Lower lobe of right lung (tissue), 2 donors: ENCODE measurements around the gene PPIL1. TPM values are rescaled to one million over a fixed set of nuclear protein-coding genes. Genes with fewer than 3 reads are reported as not detected.

Source experiments
- ATAC-seq, 2 donors: fragments of 200-7000 bp; cut with Tn5 transposase; one replicate each; pipeline ENCODE4 v1.9.1; 2020 to 2022; ENCODE audit warnings: mild to moderate bottlenecking in 2 of 2, moderate library complexity in 2 of 2
- DNase-seq: peaks from one replicate; pipeline ENCODE4 v3.0.0-alpha.2; 2020
- H3K27ac ChIP-seq: fragments of 200-600 bp; one replicate; pipeline ENCODE4 v1.8.0; 2022
- H3K27me3 ChIP-seq: fragments of 200-600 bp; one replicate; pipeline ENCODE4 v1.8.0; 2022; ENCODE audit warnings: low read depth
- H3K36me3 ChIP-seq: fragments of 200-600 bp; one replicate; pipeline ENCODE4 v1.8.0; 2022; ENCODE audit warnings: mild to moderate bottlenecking
- H3K4me1 ChIP-seq: fragments of 200-600 bp; one replicate; pipeline ENCODE4 v1.8.0; 2022
- H3K4me3 ChIP-seq: fragments of 200-600 bp; one replicate; pipeline ENCODE4 v1.8.0; 2022; ENCODE audit warnings: mild to moderate bottlenecking
- H3K9me3 ChIP-seq: fragments of 200-600 bp; one replicate; pipeline ENCODE4 v1.8.0; 2022
- intact Hi-C: fragments of 100-400 bp; cut with DNase I; formaldehyde crosslinking; loops from one replicate; pipeline ENCODE4 v1.11.0; 2022
- total RNA-seq: library from RNA; stranded (reverse); fragmentation: NEBNext Ultra II Directional; extraction: Animal tissue kit (Norgen Biotek cat#: 25700); gene quantifications from one replicate; pipeline ENCODE4 v1.2.1, GENCODE V29; 2021
- TF ChIP-seq, protein P1 (sequence below): fragments of 200-600 bp; IDR thresholded peaks from one replicate; pipeline ENCODE4 v1.8.0; 2022; ENCODE audit warnings: antibody characterized with exemption, mild to moderate bottlenecking
- donor health status: DM: no; HTN: yes; CAD: no; lungs with severe emphysema.

Gene PPIL1
- total RNA-seq, 1 donor from 2014 or later = 14.4 TPM

DNA sequence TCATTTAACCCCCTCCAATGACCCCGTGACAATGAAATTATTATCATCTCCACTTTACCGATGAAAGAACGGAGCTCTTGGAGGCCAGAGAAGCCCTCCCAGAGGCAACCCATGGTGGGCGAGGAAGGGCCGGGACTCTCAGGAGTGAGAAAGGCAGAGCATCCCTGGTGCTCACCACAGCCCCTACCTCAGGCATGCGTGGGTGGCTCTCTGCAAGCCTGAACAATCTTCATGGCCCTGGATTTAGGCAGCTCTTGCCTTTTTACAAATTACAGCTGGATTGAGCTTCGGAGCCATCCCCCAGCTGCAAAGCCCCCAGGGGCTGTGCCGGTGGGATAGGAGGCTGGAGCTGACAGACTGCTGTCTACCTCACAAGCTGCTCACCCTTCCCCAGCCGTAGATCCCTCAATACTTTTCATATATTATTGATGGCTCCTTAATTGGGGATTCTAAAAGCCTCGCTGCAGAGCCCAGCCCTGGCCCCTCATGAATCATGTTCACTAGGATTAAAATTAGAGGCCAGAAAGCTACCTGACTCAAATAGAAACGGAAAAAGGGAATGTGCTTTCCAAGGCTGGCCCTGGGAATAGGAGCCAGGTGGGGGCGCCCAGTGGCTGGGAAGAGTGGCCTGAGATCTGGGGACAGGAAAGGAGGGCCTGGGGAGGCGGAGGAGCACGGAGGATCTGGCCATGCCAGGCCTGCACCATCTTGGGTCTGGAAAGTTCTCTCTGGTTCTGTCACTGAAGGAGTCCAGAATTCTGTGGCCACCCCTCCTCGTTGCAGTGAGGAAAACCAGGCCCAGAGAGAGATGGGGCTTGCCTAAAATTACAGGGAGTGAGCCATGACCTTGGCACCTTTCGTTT lies 64.4 kb downstream of the PPIL1 start:
- Histone ChIP-seq H3K9me3 (no peaks in the 10 kb centered on the region), H3K27me3 (no peaks in the 10 kb centered on the region), H3K36me3 (no peaks in the 10 kb centered on the region), H3K27ac (no peak overlapping the region), H3K4me1 (no peaks in the 10 kb centered on the region), H3K4me3 (no peak overlapping the region)
- ATAC-seq (no peak), DNase-seq (no peak)
- TF ChIP-seq, protein P1, sequence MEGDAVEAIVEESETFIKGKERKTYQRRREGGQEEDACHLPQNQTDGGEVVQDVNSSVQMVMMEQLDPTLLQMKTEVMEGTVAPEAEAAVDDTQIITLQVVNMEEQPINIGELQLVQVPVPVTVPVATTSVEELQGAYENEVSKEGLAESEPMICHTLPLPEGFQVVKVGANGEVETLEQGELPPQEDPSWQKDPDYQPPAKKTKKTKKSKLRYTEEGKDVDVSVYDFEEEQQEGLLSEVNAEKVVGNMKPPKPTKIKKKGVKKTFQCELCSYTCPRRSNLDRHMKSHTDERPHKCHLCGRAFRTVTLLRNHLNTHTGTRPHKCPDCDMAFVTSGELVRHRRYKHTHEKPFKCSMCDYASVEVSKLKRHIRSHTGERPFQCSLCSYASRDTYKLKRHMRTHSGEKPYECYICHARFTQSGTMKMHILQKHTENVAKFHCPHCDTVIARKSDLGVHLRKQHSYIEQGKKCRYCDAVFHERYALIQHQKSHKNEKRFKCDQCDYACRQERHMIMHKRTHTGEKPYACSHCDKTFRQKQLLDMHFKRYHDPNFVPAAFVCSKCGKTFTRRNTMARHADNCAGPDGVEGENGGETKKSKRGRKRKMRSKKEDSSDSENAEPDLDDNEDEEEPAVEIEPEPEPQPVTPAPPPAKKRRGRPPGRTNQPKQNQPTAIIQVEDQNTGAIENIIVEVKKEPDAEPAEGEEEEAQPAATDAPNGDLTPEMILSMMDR = no peak
- intact Hi-C loops = no loop called here

DNA sequence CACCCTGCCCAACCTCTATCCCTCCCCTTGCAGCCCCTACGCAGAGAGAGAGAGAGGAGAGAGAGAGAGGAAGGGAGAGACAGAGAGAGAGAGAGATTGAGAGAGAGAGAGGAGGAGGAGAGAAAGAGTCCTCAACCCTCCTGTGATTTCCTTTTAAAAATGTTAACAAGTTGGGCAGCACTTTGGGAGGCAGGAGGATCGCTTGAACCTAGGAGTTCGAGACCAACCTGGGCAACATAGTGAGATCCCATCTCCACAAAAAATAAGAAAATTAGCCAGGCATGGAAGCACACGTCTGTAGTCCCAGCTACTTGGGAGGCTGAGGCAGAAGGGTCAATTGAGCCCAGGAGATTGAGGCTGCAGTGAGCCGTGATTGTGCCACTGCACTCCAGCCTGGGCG lies 65.4 kb downstream of the PPIL1 start:
- no peaks in the 10 kb centered on the region for H3K36me3 ChIP-seq
- TF ChIP-seq, protein P1 = no peak
- H3K4me1 ChIP-seq = no peaks in the 10 kb centered on the region
- intact Hi-C loops = no loop called here
- no peaks in the 10 kb centered on the region for H3K27me3 ChIP-seq
- H3K27ac ChIP-seq = no peak overlapping the region
- no peaks in the 10 kb centered on the region for H3K9me3 ChIP-seq
- DNase-seq = no peak
- no peak overlapping the region for H3K4me3 ChIP-seq
- no peak for ATAC-seq

DNA sequence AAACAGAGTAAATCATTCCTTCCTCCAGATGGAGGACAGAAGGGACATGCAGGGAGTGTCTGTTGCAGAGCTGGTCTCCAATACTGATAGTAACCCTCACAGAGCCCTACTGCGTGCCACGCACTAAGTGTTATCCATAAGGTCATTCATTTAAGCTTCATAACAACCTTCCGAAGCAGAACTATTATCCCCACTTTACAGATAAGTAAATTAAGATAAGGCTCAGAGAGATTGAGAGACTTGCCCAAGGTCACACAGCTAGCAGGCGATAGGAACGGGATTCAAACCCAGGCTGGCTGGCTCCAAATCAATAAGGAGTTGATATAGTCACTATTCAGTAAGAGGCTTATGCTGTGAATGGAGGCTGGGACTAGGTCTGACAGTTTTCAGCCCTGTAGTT lies 66.0 kb downstream of the PPIL1 start:
- Histone ChIP-seq H3K36me3 (no peaks in the 10 kb centered on the region), H3K4me1 (no peaks in the 10 kb centered on the region), H3K9me3 (no peaks in the 10 kb centered on the region), H3K4me3 (no peak overlapping the region), H3K27ac (no peak overlapping the region), H3K27me3 (no peaks in the 10 kb centered on the region)
- intact Hi-C loops = no loop called here
- TF ChIP-seq, protein P1 = no peak
- no peak for DNase-seq
- no peak for ATAC-seq

DNA sequence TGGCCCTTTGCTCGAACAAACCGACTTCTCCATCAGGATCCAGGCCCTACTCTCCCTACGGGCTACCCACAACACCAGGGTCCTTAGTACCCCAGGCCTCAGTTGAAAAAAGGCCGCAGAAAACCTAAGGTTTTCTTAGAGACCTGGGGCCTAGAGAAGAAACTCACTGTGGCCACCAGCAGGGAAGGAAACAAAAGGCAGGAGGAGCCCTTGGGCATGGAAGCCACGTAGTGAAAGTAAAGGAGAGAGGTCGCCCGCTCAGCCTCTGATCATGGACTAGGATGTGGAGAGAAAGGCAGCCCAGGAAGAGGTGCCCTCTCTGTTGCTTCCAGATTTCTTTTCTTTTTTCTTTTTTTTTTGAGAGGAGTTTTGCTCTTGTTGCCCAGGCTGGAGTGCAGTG lies 66.9 kb downstream of the PPIL1 start:
- ATAC-seq = no peak
- Histone ChIP-seq H3K9me3 (no peaks in the 10 kb centered on the region), H3K4me3 (no peak overlapping the region), H3K36me3 (no peaks in the 10 kb centered on the region), H3K4me1 (no peaks in the 10 kb centered on the region), H3K27ac (no peak overlapping the region), H3K27me3 (no peaks in the 10 kb centered on the region)
- intact Hi-C loops = no loop called here
- TF ChIP-seq, protein P1 = no peak
- DNase-seq = no peak

DNA sequence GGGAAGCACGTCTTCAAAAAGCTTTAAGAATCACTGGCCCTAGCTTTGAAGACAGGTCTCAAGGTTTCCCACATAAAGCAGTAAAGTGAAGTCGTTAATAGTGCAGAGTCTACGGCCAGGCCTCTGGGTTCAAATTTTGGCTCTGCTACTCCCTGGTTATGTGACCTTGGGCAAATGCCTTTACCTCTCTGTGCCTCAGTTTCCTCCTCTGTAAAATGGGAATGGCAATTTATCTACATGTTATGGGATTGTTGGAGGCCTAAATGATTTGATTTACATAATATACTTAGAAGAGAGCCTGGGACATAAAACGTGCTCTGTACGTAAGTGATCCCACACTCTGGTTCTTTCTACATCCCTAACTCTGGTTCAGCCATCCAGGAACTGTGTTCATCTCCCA lies 67.5 kb downstream of the PPIL1 start:
- TF ChIP-seq, protein P1 = no peak
- ATAC-seq = no peak
- intact Hi-C loops = no loop called here
- no peaks in the 10 kb centered on the region for H3K36me3 ChIP-seq
- no peak overlapping the region for H3K27ac ChIP-seq
- DNase-seq = no peak
- H3K4me1 ChIP-seq = no peaks in the 10 kb centered on the region
- H3K4me3 ChIP-seq = no peak overlapping the region
- no peaks in the 10 kb centered on the region for H3K9me3 ChIP-seq
- H3K27me3 ChIP-seq = no peaks in the 10 kb centered on the region
